Uterus (tissue), 4 donors: ENCODE data around the gene PPP3CA. TPM values are rescaled to one million over a fixed set of nuclear protein-coding genes. Genes with fewer than 3 reads are reported as not detected.

ENCODE experiments used
- DNase-seq, 2 donors: peaks; one replicate each; pipeline ENCODE4 v3.0.0-alpha.2; 2019 to 2020
- H3K27ac ChIP-seq, 2 donors: fragments of 200-600 bp; sonication (generic); 1 replicate in 1 of 2; 2 replicates in 1 of 2; pipeline ENCODE4 v1.5.1; 2016 to 2018
- H3K27me3 ChIP-seq, 2 donors: fragments of 200-600 bp; sonication (generic); one replicate each; pipeline ENCODE4 v1.5.1; 2018 to 2019; ENCODE audit warnings: control low read depth in 1 of 2
- H3K36me3 ChIP-seq, 2 donors: fragments of 200-600 bp; sonication (generic); one replicate each; pipeline ENCODE4 v1.5.1; 2019; ENCODE audit warnings: control low read depth in 1 of 2
- H3K4me1 ChIP-seq, 2 donors: fragments of 200-600 bp; sonication (generic); one replicate each; pipeline ENCODE4 v1.5.1; 2018 to 2019; ENCODE audit warnings: control low read depth in 1 of 2
- H3K4me3 ChIP-seq, 2 donors: fragments of 200-600 bp; sonication (generic); 1 replicate in 1 of 2; 2 replicates in 1 of 2; pipeline ENCODE4 v1.5.1; 2018 to 2019; ENCODE audit warnings: mild to moderate bottlenecking in 1 of 2
- H3K9me3 ChIP-seq, 2 donors: fragments of 200-600 bp; sonication (generic); one replicate each; pipeline ENCODE4 v1.5.1; 2019; ENCODE audit warnings: control low read depth in 1 of 2
- CTCF ChIP-seq, 4 experiments: fragments of 200-600 bp in 2 of 4; fragments of 450-650 bp in 2 of 4; sonication (generic) in 2 of 4; IDR thresholded peaks; one replicate each; pipeline ENCODE4 v1.5.1; 2016 to 2019; ENCODE audit warnings: antibody characterized with exemption in 4 of 4, mild to moderate bottlenecking in 2 of 4, moderate library complexity in 1 of 4
- POLR2A ChIP-seq, 2 donors: fragments of 450-650 bp; IDR thresholded peaks; one replicate each; pipeline ENCODE4 v1.6.1; 2016; ENCODE audit warnings: antibody characterized with exemption in 2 of 2, mild to moderate bottlenecking in 1 of 2, moderate library complexity in 1 of 2
- intact Hi-C: fragments of 100-400 bp; cut with DNase I; formaldehyde crosslinking; loops from one replicate; pipeline ENCODE4 v1.15.1; 2023; ENCODE audit warnings: low total_unique reads
- total RNA-seq, 4 donors: library from RNA; depleted of rRNA in 3 of 4; stranded (reverse); fragments of >200 nt in 3 of 4; gene quantifications; one replicate each; pipeline versions ENCODE4 v1.1.0 to v1.2.4, GENCODE V29; 2014 to 2023
- donor health status: DM: yes; HTN: yes; CAD: no.

PPP3CA gene
- total RNA-seq, 4 donors from 2014 or later, result 32.8 to 70.0 (median 39.8) TPM

- H3K9me3 ChIP-seq, result no peaks in the 10 kb centered on the region
- H3K4me1 ChIP-seq, result no peaks in the 10 kb centered on the region
- H3K27me3 ChIP-seq, result no peaks in the 10 kb centered on the region
- no peak overlapping the region for H3K4me3 ChIP-seq
- intact Hi-C loops, result no loop called here
- TF ChIP-seq CTCF (IDR thresholded peaks at IDR 0.05) (no peak), POLR2A (IDR thresholded peaks at IDR 0.05) (no peak)
- no peaks in the 10 kb centered on the region for H3K36me3 ChIP-seq
- DNase-seq, result no peak
- H3K27ac ChIP-seq, result peak overlapping the region in 1 of 2 donors; percentile 27
These were observed 170.2 kb downstream of the PPP3CA start for GRCh38 chr4:101177154-101177553.

- no peak overlapping the region for H3K4me3 ChIP-seq
- intact Hi-C loops, result no loop called here
- H3K4me1 ChIP-seq, result no peaks in the 10 kb centered on the region
- no peak for TF ChIP-seq CTCF (IDR thresholded peaks at IDR 0.05)
- TF ChIP-seq POLR2A (IDR thresholded peaks at IDR 0.05), result no peak
- no peaks in the 10 kb centered on the region for H3K9me3 ChIP-seq
- peak; percentile 42 to 62 for DNase-seq
- H3K27ac ChIP-seq, result peak overlapping the region; percentile 28 to 48
- H3K36me3 ChIP-seq, result no peaks in the 10 kb centered on the region
- no peaks in the 10 kb centered on the region for H3K27me3 ChIP-seq
These were observed 171.2 kb downstream of the PPP3CA start for GRCh38 chr4:101175896-101176676.

- H3K4me3 ChIP-seq, result no peak overlapping the region
- no peaks in the 10 kb centered on the region for H3K9me3 ChIP-seq
- intact Hi-C loops, result no loop called here
- DNase-seq, result no peak
- TF ChIP-seq CTCF (IDR thresholded peaks at IDR 0.05), result no peak
- TF ChIP-seq POLR2A (IDR thresholded peaks at IDR 0.05), result no peak
- H3K27me3 ChIP-seq, result no peaks in the 10 kb centered on the region
- H3K27ac ChIP-seq, result peak overlapping the region in 1 of 2 donors; percentile 48
- no peaks in the 10 kb centered on the region for H3K4me1 ChIP-seq
- no peaks in the 10 kb centered on the region for H3K36me3 ChIP-seq
These were observed 172.5 kb downstream of the PPP3CA start for GRCh38 chr4:101174679-101175345.

- H3K27ac ChIP-seq, result no peak overlapping the region
These were observed 175.0 kb downstream of the PPP3CA start for GRCh38 chr4:101172369-101172768.

More at GRCh38 chr4:101172369-101172768, 175.0 kb downstream of the PPP3CA start:
- H3K9me3 ChIP-seq, result no peaks in the 10 kb centered on the region
- TF ChIP-seq CTCF (IDR thresholded peaks at IDR 0.05) (no peak), POLR2A (IDR thresholded peaks at IDR 0.05) (no peak)
- H3K4me3 ChIP-seq, result no peak overlapping the region
- no peak for DNase-seq
- intact Hi-C loops, result no loop called here
- H3K27me3 ChIP-seq, result no peaks in the 10 kb centered on the region
- H3K4me1 ChIP-seq, result no peaks in the 10 kb centered on the region
- no peaks in the 10 kb centered on the region for H3K36me3 ChIP-seq
